ENCODE measurements around the gene CCDC51. TPM values are rescaled to one million over a fixed set of nuclear protein-coding genes. Genes with fewer than 3 reads are reported as not detected.
"Not testable (repeated sequence)": the region's sequence is repeated elsewhere in the genome, so short reads cannot be mapped to it uniquely, and the experiment has no call there.

Gene CCDC51
- 10 to 100 TPM; 16.3 to 16.5 TPM for total RNA-seq

GRCh38 chr3:48439820-48440589, at the start of gene CCDC51, which contains the start of gene TMA7:
CCDC51 (minus strand) TSS chr3:48440119; CDS start chr3:48435128, 4,991 bp downstream.
TMA7 (plus strand) TSS chr3:48440257; CDS start chr3:48440297, 40 bp downstream.
- H3K9me3 Mint-ChIP-seq (ENCODE audit: insufficient read depth) = no peaks in the 10 kb centered on the region
- DNase-seq (peak; percentile 99), ATAC-seq (peak; percentile 96)
- ChIA-PET CTCF (interaction anchor here (0.8 to 3.6 kb wide), 28 partner anchors 10 to 393 kb away, joined by 3 to 34 read pairs (median 4); partner anchors contain the start of genes PFKFB4 and PLXNB1), POLR2A (interaction anchor here (0.6 to 2.6 kb wide), 30 partner anchors 9 to 252 kb away, joined by 3 to 21 read pairs (median 4); partner anchors contain the start of genes CDC25A, SHISA5 and ZNF589)
- peaks cover 34% of the 10 kb centered on the region for H3K4me1 Mint-ChIP-seq (ENCODE audit: low read depth)
- peak within 1 kb of the TSS; percentile 97 for H3K4me3 Mint-ChIP-seq
- no peaks in the 10 kb centered on the region for H3K27me3 Mint-ChIP-seq (ENCODE audit: low read depth)
- H3K36me3 Mint-ChIP-seq (ENCODE audit: low read depth) = peaks cover 37% of the 10 kb centered on the region
- H3K27ac Mint-ChIP-seq = peak within 1 kb of the TSS; percentile 96

- no peaks in the 10 kb centered on the region for H3K27me3 Mint-ChIP-seq (ENCODE audit: low read depth)
- ATAC-seq = no peak
- CTCF ChIA-PET = no interaction called here
Observed at GRCh38 chr3:48486952-48487351, 47.0 kb upstream of the CCDC51 start.

GRCh38 chr3:48482822-48483221, 42.9 kb upstream of the CCDC51 start:
- not testable (repeated sequence) for H3K4me3 Mint-ChIP-seq; DNase-seq; H3K27me3 Mint-ChIP-seq (ENCODE audit: low read depth); ATAC-seq; H3K9me3 Mint-ChIP-seq (ENCODE audit: insufficient read depth); H3K27ac Mint-ChIP-seq
- peaks cover 25% of the 10 kb centered on the region for H3K4me1 Mint-ChIP-seq (ENCODE audit: low read depth)
- ChIA-PET CTCF (interaction anchor here (1.2 kb wide), 1 partner anchor 47 kb away, joined by 5 read pairs; no protein-coding TSS in a partner anchor), POLR2A (interaction anchor here (1.9 kb wide), 1 partner anchor 10 kb away, joined by 9 read pairs; no protein-coding TSS in a partner anchor)
- peaks cover 12% of the 10 kb centered on the region for H3K36me3 Mint-ChIP-seq (ENCODE audit: low read depth)

More at GRCh38 chr3:48486952-48487351, 47.0 kb upstream of the CCDC51 start:
- H3K4me1 Mint-ChIP-seq (ENCODE audit: low read depth) = no peaks in the 10 kb centered on the region
- H3K27ac Mint-ChIP-seq = no peak overlapping the region
- H3K4me3 Mint-ChIP-seq = no peak overlapping the region
- POLR2A ChIA-PET = no interaction called here
- no peak for DNase-seq
- no peaks in the 10 kb centered on the region for H3K9me3 Mint-ChIP-seq (ENCODE audit: insufficient read depth)
- peaks cover 6% of the 10 kb centered on the region for H3K36me3 Mint-ChIP-seq (ENCODE audit: low read depth)

GRCh38 chr3:48480891-48481290, 41.0 kb upstream of the CCDC51 start:
- Mint-ChIP-seq H3K4me1 (ENCODE audit: low read depth) (peaks cover 42% of the 10 kb centered on the region), H3K36me3 (ENCODE audit: low read depth) (peaks cover 21% of the 10 kb centered on the region)
- not testable (repeated sequence) for H3K4me3 Mint-ChIP-seq; ATAC-seq; H3K27me3 Mint-ChIP-seq (ENCODE audit: low read depth); DNase-seq; H3K9me3 Mint-ChIP-seq (ENCODE audit: insufficient read depth); H3K27ac Mint-ChIP-seq
- ChIA-PET CTCF (interaction anchor here (4.4 kb wide), 1 partner anchor 45 kb away, joined by 18 read pairs; no protein-coding TSS in a partner anchor), POLR2A (interaction anchor here (1.9 kb wide), 1 partner anchor 8 kb away, joined by 9 read pairs; no protein-coding TSS in a partner anchor)

- H3K36me3 Mint-ChIP-seq (ENCODE audit: low read depth) = peaks cover 32% of the 10 kb centered on the region
- H3K9me3 Mint-ChIP-seq (ENCODE audit: insufficient read depth) = no peaks in the 10 kb centered on the region
- H3K4me1 Mint-ChIP-seq (ENCODE audit: low read depth) = peaks cover 56% of the 10 kb centered on the region
- ChIA-PET POLR2A (interaction anchor here (0.6 to 4.7 kb wide), 7 partner anchors 12 to 798 kb away, joined by 3 to 44 read pairs (median 3); partner anchors contain the start of genes CCDC51 and SHISA5), CTCF (interaction anchor here (0.8 to 4.4 kb wide), 3 partner anchors 12 to 43 kb away, joined by 3 to 18 read pairs (median 4); no protein-coding TSS in a partner anchor)
- peak overlapping the region; percentile 83 for H3K4me3 Mint-ChIP-seq
- H3K27ac Mint-ChIP-seq = peak overlapping the region; percentile 100
- DNase-seq = peak; percentile 82
- ATAC-seq = peak; percentile 88
- H3K27me3 Mint-ChIP-seq (ENCODE audit: low read depth) = no peaks in the 10 kb centered on the region
Observed at GRCh38 chr3:48478626-48479555, 39.0 kb upstream of the CCDC51 start.

GRCh38 chr3:48477959-48478520, 38.1 kb upstream of the CCDC51 start:
- Mint-ChIP-seq H3K4me3 (peak overlapping the region; percentile 83), H3K9me3 (ENCODE audit: insufficient read depth) (no peaks in the 10 kb centered on the region), H3K27ac (peak overlapping the region; percentile 100), H3K4me1 (ENCODE audit: low read depth) (peaks cover 64% of the 10 kb centered on the region), H3K36me3 (ENCODE audit: low read depth) (peaks cover 37% of the 10 kb centered on the region), H3K27me3 (ENCODE audit: low read depth) (no peaks in the 10 kb centered on the region)
- no peak for DNase-seq
- ChIA-PET POLR2A (interaction anchor here (4.7 kb wide), 1 partner anchor 11 kb away, joined by 44 read pairs; a partner anchor contains a TSS), CTCF (interaction anchor here (4.4 kb wide), 1 partner anchor 42 kb away, joined by 18 read pairs; no protein-coding TSS in a partner anchor)
- no peak for ATAC-seq

- DNase-seq (no peak), ATAC-seq (no peak)
- H3K4me3 Mint-ChIP-seq = no peak overlapping the region
- H3K4me1 Mint-ChIP-seq (ENCODE audit: low read depth) = peaks cover 64% of the 10 kb centered on the region
- POLR2A ChIA-PET = interaction anchor here (0.6 to 4.7 kb wide), 4 partner anchors 9 to 130 kb away, joined by 4 to 44 read pairs (median 5); partner anchors contain the start of genes ATRIP and CCDC51
- no peaks in the 10 kb centered on the region for H3K27me3 Mint-ChIP-seq (ENCODE audit: low read depth)
- H3K36me3 Mint-ChIP-seq (ENCODE audit: low read depth) = peaks cover 42% of the 10 kb centered on the region
- CTCF ChIA-PET = interaction anchor here (0.8 to 4.4 kb wide), 3 partner anchors 11 to 41 kb away, joined by 3 to 18 read pairs (median 11); no protein-coding TSS in a partner anchor
- H3K9me3 Mint-ChIP-seq (ENCODE audit: insufficient read depth) = no peaks in the 10 kb centered on the region
- peak overlapping the region; percentile 52 for H3K27ac Mint-ChIP-seq
Observed at GRCh38 chr3:48476426-48477053, 36.6 kb upstream of the CCDC51 start.

- ATAC-seq (no peak), DNase-seq (no peak)
- Mint-ChIP-seq H3K36me3 (ENCODE audit: low read depth) (peaks cover 49% of the 10 kb centered on the region), H3K4me1 (ENCODE audit: low read depth) (peaks cover 72% of the 10 kb centered on the region), H3K4me3 (no peak overlapping the region), H3K9me3 (ENCODE audit: insufficient read depth) (no peaks in the 10 kb centered on the region), H3K27me3 (ENCODE audit: low read depth) (no peaks in the 10 kb centered on the region), H3K27ac (peak overlapping the region; percentile 58)
- CTCF ChIA-PET = interaction anchor here (2.9 to 6.1 kb wide), 2 partner anchors 33 to 39 kb away, joined by 11 to 57 read pairs; no protein-coding TSS in a partner anchor
- POLR2A ChIA-PET = no interaction called here
Observed at GRCh38 chr3:48475188-48475587, 35.3 kb upstream of the CCDC51 start.

- no peak for ATAC-seq
- no peaks in the 10 kb centered on the region for H3K9me3 Mint-ChIP-seq (ENCODE audit: insufficient read depth)
- H3K27me3 Mint-ChIP-seq (ENCODE audit: low read depth) = no peaks in the 10 kb centered on the region
- no peak overlapping the region for H3K4me3 Mint-ChIP-seq
- ChIA-PET POLR2A (no interaction called here), CTCF (interaction anchor here (2.9 to 6.1 kb wide), 4 partner anchors 33 to 74 kb away, joined by 11 to 57 read pairs (median 28); no protein-coding TSS in a partner anchor)
- H3K36me3 Mint-ChIP-seq (ENCODE audit: low read depth) = peaks cover 53% of the 10 kb centered on the region
- DNase-seq = no peak
- H3K4me1 Mint-ChIP-seq (ENCODE audit: low read depth) = peaks cover 72% of the 10 kb centered on the region
- H3K27ac Mint-ChIP-seq = peak overlapping the region; percentile 58
Observed at GRCh38 chr3:48474619-48475018, 34.7 kb upstream of the CCDC51 start.

- H3K4me3 Mint-ChIP-seq, ATAC-seq: not testable (repeated sequence)
- peaks cover 73% of the 10 kb centered on the region for H3K4me1 Mint-ChIP-seq (ENCODE audit: low read depth)
Observed at GRCh38 chr3:48474031-48474430, 34.1 kb upstream of the CCDC51 start.

More at GRCh38 chr3:48474031-48474430, 34.1 kb upstream of the CCDC51 start:
- H3K27me3 Mint-ChIP-seq (ENCODE audit: low read depth); DNase-seq; H3K9me3 Mint-ChIP-seq (ENCODE audit: insufficient read depth): not testable (repeated sequence)
- peak overlapping the region; percentile 100 for H3K27ac Mint-ChIP-seq
- ChIA-PET CTCF (interaction anchor here (0.9 to 6.1 kb wide), 11 partner anchors 28 to 80 kb away, joined by 3 to 57 read pairs (median 10); partner anchors contain the start of genes CCDC51, SHISA5 and TMA7), POLR2A (interaction anchor here (1.0 to 2.7 kb wide), 6 partner anchors 21 to 243 kb away, joined by 3 to 35 read pairs (median 13); partner anchors contain the start of genes ATRIP, CCDC51, IP6K2 and SHISA5)
- peaks cover 58% of the 10 kb centered on the region for H3K36me3 Mint-ChIP-seq (ENCODE audit: low read depth)

All from activated CD8-positive, alpha-beta T cell treated with anti-CD3 and anti-CD28 coated beads, Interleukin-2, amount 10 ng/mL, durations not matched to agents 7 days and 5 days (primary cell).